Mucosa of rectum (tissue), 2 donors: Measurements from ENCODE around the gene CKM.

Experiments
- H3K27ac ChIP-seq, 2 donors: one replicate each; pipeline ENCODE4 v1.7.0; 2013; ENCODE audit warnings: inconsistent platforms in 2 of 2, low read depth in 2 of 2, low read length in 2 of 2
- H3K27me3 ChIP-seq, 2 donors: one replicate each; pipeline ENCODE4 v1.7.0; 2013; ENCODE audit warnings: low read length in 2 of 2; ENCODE audit not compliant: control insufficient read depth in 2 of 2, insufficient read depth in 2 of 2
- H3K36me3 ChIP-seq, 2 donors: one replicate each; pipeline ENCODE4 v1.7.0; 2013; ENCODE audit warnings: low read length in 2 of 2; ENCODE audit not compliant: control insufficient read depth in 2 of 2, insufficient read depth in 2 of 2
- H3K4me1 ChIP-seq, 2 donors: one replicate each; pipeline ENCODE4 v1.7.0; 2013; ENCODE audit warnings: low read length in 2 of 2, mild to moderate bottlenecking in 1 of 2; ENCODE audit not compliant: control insufficient read depth in 2 of 2, insufficient read depth in 2 of 2
- H3K4me3 ChIP-seq, 2 donors: one replicate each; pipeline ENCODE4 v1.7.0; 2013; ENCODE audit warnings: low read length in 2 of 2
- H3K9ac ChIP-seq, 2 donors: one replicate each; pipeline ENCODE4 v1.7.0; 2013; ENCODE audit warnings: low read length in 2 of 2, low read depth in 1 of 2, mild to moderate bottlenecking in 1 of 2
- H3K9me3 ChIP-seq, 2 donors: one replicate each; pipeline ENCODE4 v1.7.0; 2013; ENCODE audit warnings: low read length in 2 of 2; ENCODE audit not compliant: control insufficient read depth in 2 of 2
- donor health status: healthy.
- donor health status: Normal muscosa, but diverticular disease.

CKM gene

DNA sequence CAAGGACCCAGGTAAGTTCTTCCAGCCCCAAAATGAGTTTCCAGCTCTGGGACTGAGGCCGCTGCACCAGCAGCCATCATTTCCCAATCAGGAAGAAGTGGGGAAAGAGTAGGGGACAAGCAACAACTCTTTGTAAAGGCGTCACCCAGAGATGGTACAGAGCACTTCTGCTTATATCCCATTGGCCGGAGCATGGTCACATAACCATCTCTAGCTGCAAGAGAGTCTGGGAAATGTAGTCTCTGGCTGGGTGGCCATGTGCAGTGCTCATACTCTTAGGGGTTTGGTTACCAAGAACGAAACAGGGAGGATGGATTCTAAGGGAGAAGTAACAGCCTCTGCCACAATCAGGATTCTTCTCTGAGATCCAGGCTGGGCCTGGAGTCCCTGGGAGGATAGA, 26.3 kb downstream of the CKM start:
- Histone ChIP-seq H3K36me3 (peaks cover 0 to 7% of the 10 kb centered on the region in 2 donors), H3K4me1 (no peaks in the 10 kb centered on the region), H3K9ac (no peak overlapping the region), H3K27me3 (no peaks in the 10 kb centered on the region), H3K4me3 (no peak overlapping the region), H3K27ac (no peak overlapping the region), H3K9me3 (no peaks in the 10 kb centered on the region)

DNA sequence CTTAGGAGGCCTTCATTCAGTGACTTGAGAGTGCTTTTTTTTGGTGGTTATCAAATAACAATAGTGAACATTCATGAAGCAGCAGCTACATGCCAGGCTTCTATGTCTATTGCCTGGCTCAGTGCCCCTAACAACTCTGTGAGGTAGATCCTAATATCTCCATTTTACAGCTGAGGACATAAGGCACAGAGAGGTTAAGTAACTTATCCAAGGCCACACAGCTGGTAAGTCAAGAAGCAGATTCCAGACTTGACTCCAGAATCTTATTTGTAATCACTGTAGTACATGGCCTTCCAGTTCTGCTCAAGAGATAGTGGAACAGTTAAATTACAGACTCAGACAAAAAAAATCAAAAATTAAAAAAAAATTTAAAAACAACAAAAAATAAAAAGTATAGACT, 26.8 kb downstream of the CKM start:
- no peak overlapping the region for H3K9ac ChIP-seq
- no peak overlapping the region for H3K4me3 ChIP-seq
- H3K36me3 ChIP-seq: peaks cover under 1 to 8% of the 10 kb centered on the region in 2 donors
- H3K27ac ChIP-seq: no peak overlapping the region
- H3K4me1 ChIP-seq: no peaks in the 10 kb centered on the region
- no peaks in the 10 kb centered on the region for H3K9me3 ChIP-seq
- H3K27me3 ChIP-seq: no peaks in the 10 kb centered on the region

DNA sequence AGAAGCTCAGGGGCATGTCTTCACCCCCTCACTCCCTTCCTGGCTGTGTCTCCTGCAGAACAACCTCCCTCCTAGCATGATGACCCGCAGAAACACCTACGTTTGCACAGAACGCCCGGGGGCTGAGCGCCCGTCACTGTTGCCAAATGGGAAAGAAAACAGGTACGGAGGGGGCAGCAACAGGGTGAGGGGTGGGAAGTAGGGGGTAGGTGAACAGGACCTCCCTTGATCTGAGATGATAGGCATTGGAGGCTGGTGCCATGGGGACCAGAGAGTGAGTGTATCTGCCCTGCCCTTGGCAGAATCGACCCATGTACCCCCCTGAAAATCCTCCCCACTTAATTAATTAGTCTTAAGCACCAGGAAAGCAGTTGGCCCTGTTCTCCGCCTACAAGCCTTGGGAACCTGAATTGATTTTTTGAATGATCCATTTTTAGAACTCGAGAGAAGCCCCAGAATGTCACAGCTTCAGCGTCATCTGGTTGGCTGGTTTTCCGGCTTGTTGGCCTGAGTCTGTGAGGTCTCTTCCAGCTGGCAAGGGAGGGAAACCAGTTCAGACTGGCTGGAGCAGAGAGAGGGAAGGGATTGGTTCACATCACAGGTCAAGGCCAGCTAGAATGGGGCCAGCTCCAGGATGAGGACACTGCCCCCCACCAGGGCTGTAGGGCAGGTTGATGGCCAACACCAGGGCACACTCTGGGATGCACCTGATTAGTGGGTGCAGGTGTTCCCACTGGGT, 28.2 kb downstream of the CKM start:
- no peaks in the 10 kb centered on the region for H3K9me3 ChIP-seq
- H3K4me3 ChIP-seq: no peak overlapping the region
- no peaks in the 10 kb centered on the region for H3K4me1 ChIP-seq
- no peaks in the 10 kb centered on the region for H3K27me3 ChIP-seq
- H3K9ac ChIP-seq: no peak overlapping the region
- no peak overlapping the region for H3K27ac ChIP-seq
- peaks cover 4 to 8% of the 10 kb centered on the region in 2 donors for H3K36me3 ChIP-seq

DNA sequence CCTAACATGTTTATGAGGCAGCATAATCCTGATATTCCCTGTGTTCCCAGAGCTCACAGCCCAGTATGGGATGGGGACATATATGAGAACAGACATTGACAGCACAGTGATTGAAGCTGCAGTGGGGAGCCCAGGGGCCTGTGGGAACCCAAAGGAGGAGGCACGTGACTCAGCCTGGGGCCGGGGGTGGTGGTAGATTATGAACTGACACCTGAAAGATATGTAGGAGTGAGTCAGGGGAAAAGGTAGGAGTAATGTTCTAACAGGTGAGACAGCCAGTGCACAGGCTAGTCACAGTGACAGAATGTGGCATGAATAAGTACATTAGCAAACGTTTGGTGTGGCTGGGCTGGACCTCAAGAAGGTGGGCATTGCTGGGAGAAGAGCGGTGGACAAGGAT, 29.0 kb downstream of the CKM start:
- Histone ChIP-seq H3K4me1 (no peaks in the 10 kb centered on the region), H3K9me3 (no peaks in the 10 kb centered on the region), H3K4me3 (no peak overlapping the region), H3K27me3 (no peaks in the 10 kb centered on the region), H3K27ac (no peak overlapping the region), H3K9ac (no peak overlapping the region), H3K36me3 (peaks cover 4 to 11% of the 10 kb centered on the region in 2 donors)

DNA sequence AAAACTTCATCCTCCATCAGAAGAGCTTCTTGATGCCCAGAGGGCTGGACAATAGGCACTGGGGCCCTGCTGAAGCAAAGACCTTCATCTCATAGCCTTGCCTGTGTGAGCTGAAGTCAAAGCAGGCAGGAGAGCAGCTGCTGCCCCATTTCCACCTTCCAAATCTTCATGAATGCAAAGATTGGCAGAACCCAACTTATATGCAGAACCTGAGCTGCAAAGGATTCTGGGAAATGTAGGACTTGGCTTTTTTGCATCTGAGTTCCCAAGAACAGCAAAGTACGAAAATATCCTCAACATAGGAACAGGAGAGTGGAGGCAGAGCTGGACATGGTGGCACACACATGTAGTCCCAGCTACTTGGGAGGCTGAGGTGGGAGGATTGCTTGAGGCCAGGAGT, 30.8 kb downstream of the CKM start:
- Histone ChIP-seq H3K4me3 (no peak overlapping the region), H3K9ac (no peak overlapping the region), H3K27me3 (no peaks in the 10 kb centered on the region), H3K9me3 (no peaks in the 10 kb centered on the region), H3K27ac (no peak overlapping the region), H3K4me1 (no peaks in the 10 kb centered on the region), H3K36me3 (peaks cover 4 to 8% of the 10 kb centered on the region in 2 donors)

DNA sequence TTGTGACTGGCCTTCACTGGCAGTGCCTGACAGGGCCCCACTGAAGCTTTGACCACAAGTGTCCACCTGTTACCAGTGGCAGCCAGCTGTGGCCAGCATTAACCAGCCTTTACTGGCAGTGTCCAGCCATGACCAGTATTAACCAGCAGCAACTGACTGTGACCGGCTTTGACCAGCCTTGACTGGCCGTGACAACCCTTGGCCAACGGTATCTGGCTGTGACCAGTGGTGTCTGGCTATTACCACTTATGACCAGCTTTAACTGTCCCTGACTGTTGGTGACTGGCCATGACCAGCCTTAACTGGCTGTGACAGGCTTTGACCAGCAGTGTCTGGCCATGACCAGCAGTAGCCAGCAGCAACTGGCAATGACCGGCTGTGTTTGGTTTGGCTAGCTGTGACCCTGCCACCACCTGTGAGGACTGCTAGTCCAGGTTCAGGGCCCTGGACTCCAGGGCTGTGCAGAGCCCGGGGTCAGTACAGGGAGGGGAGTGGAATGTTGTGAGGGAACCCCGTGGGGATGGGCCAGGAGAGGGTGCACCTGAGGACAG, 32.2 kb downstream of the CKM start:
- H3K27ac ChIP-seq: no peak overlapping the region
- no peaks in the 10 kb centered on the region for H3K9me3 ChIP-seq
- H3K36me3 ChIP-seq: peaks cover 4% of the 10 kb centered on the region in 2 donors
- no peaks in the 10 kb centered on the region for H3K4me1 ChIP-seq
- H3K9ac ChIP-seq: no peak overlapping the region
- no peak overlapping the region for H3K4me3 ChIP-seq
- no peaks in the 10 kb centered on the region for H3K27me3 ChIP-seq

DNA sequence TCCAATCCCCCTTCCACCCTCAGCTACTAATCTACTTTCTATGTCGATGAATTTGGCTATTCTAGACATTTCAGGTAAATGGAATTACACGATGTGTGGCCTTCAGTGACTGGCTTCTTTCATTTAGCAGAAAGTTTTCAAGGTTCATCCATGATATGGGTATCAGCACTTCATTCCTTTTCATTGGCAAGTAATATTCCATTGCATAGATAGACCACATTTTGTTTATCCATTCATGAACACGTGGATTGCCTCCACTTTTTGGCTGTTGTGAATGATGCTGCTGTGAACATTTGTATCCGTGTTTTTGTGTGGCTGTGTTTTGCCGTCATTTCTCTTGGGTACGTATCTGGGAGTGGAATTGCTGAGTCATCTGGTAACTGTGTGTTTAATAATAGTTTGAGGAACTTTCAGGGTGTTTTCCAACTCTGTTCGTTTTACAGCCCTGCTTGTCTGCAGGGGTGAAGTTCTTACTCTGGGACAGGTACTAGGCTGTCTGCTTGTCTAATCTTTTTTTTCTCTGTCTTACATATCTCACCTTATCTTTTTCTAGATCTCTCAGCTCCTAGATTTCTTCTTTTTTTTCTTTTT, 39.1 kb downstream of the CKM start:
- no peak overlapping the region for H3K9ac ChIP-seq
- H3K4me3 ChIP-seq: no peak overlapping the region
- H3K4me1 ChIP-seq: no peaks in the 10 kb centered on the region
- no peak overlapping the region for H3K27ac ChIP-seq
- no peaks in the 10 kb centered on the region for H3K27me3 ChIP-seq
- peaks cover 1 to 8% of the 10 kb centered on the region in 2 donors for H3K36me3 ChIP-seq
- H3K9me3 ChIP-seq: no peaks in the 10 kb centered on the region

DNA sequence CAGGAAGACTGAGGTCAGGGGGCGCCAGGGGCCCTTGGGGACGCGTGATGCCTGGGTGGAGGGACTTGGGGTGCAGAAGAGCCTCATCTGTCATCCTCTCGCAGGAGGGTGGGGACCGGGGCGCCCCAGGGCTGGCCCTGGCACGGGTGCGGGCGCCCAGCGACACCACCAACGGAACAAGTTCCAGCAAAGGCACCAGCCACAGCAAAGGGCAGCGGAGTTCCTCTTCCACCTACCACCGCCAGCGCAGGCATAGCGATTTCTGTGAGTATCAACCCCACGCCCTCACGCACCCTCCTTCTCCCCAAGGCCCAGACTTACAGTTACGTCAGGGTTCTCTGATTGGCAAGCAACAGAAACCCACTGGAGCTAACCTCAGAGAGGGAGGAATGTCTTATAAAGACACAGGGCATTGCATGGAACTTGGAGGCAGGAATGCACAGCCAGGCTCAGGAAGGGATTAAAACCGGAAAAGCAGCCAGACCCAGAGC, 42.2 kb downstream of the CKM start:
- Histone ChIP-seq H3K4me3 (no peak overlapping the region), H3K27me3 (no peaks in the 10 kb centered on the region), H3K36me3 (peaks cover 6 to 8% of the 10 kb centered on the region in 2 donors), H3K4me1 (no peaks in the 10 kb centered on the region), H3K27ac (no peak overlapping the region), H3K9ac (no peak overlapping the region), H3K9me3 (no peaks in the 10 kb centered on the region)

DNA sequence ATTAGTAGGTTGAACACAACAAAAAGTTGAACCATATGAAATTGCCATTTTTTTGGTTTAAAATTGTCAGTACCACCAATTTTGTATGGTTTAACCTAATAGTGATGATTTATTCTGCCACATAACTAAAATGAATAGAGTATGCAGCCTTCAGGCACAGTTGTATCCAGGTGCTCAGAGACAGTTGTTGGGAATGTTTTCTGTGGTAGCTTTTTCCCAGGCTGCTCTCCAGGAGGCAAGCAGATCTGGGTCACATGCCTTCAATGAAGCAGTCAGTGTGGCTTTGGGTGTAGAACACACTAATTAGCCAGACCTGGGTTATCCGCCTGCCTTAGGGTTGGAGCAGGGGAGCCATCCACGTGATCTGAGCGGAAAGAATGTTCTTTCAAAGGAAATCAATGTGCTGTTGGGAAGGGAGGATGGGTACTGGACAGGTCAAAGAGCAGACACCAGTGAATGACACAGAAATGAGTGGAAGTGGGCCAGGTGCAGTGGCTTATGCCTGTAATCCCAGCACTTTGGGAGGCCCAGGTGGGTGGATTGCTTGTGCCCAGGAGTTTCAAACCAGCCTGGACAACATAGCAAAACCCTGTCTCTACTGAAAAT, 43.0 kb downstream of the CKM start:
- Histone ChIP-seq H3K27ac (no peak overlapping the region), H3K9ac (no peak overlapping the region), H3K27me3 (no peaks in the 10 kb centered on the region), H3K36me3 (peaks cover 6 to 8% of the 10 kb centered on the region in 2 donors), H3K9me3 (no peaks in the 10 kb centered on the region), H3K4me1 (no peaks in the 10 kb centered on the region), H3K4me3 (no peak overlapping the region)

DNA sequence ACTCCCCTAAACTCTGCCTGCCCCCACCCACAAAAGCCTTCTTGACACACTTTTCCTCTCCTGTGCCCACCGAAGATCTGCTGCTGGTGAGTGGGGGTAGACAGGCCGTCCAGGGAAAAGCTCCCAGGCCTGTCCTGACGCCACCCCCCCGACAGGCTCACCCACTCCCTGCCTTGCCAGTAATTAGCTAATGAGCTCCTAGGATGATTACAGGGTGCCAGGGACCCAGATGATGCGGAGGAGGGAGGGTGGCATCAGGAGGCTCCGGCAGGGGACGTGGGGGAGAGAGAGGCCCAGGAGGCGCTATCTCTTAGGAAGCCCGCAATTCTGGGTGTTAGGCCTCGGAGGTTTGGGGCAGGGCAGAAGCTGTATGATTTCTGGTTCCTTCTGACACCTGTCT, 44.6 kb downstream of the CKM start:
- Histone ChIP-seq H3K36me3 (peaks cover 6 to 12% of the 10 kb centered on the region in 2 donors), H3K4me1 (no peaks in the 10 kb centered on the region), H3K9me3 (no peaks in the 10 kb centered on the region), H3K9ac (no peak overlapping the region), H3K27me3 (no peaks in the 10 kb centered on the region), H3K4me3 (no peak overlapping the region), H3K27ac (no peak overlapping the region)
